Loucy (cell line): ENCODE measurements around the gene ZNF592.

Experiments used
- H2AFZ ChIP-seq: fragments of 200-600 bp; sonication (generic); 2 replicates; pipeline ENCODE4 v1.6.0; 2016; ENCODE audit warnings: antibody characterized with exemption, mild to moderate bottlenecking, low read length, moderate library complexity
- H3F3A ChIP-seq: fragments of 200-600 bp; 2 replicates; pipeline ENCODE4 v1.6.0; 2016; ENCODE audit warnings: antibody characterized with exemption, low read depth, mild to moderate bottlenecking
- H3K27me3 ChIP-seq: fragments of 200-600 bp; sonication (generic); 2 replicates; pipeline ENCODE4 v1.6.1; 2014; ENCODE audit warnings: low read length, mild to moderate bottlenecking; ENCODE audit not compliant: insufficient read depth, poor library complexity, severe bottlenecking
- H3K36me3 ChIP-seq: fragments of 200-600 bp; sonication (generic); 2 replicates; pipeline ENCODE4 v1.6.1; 2016; ENCODE audit warnings: low read length; ENCODE audit not compliant: insufficient read depth
- H3K4me1 ChIP-seq: fragments of 200-600 bp; sonication (generic); 2 replicates; pipeline ENCODE4 v1.5.1; 2014; ENCODE audit warnings: low read length, mild to moderate bottlenecking; ENCODE audit not compliant: insufficient read depth, poor library complexity, severe bottlenecking
- H3K4me2 ChIP-seq: fragments of 200-600 bp; sonication (generic); 2 replicates; pipeline ENCODE4 v1.6.0; 2014; ENCODE audit warnings: antibody characterized with exemption, low read length, low read depth, mild to moderate bottlenecking; ENCODE audit not compliant: poor library complexity, severe bottlenecking
- H3K4me3 ChIP-seq: fragments of 200-600 bp; sonication (generic); 2 replicates; pipeline ENCODE4 v1.5.1; 2014; ENCODE audit warnings: low read length, mild to moderate bottlenecking, mixed read lengths; ENCODE audit not compliant: poor library complexity, severe bottlenecking
- H3K79me2 ChIP-seq: fragments of 200-600 bp; sonication (generic); 2 replicates; pipeline ENCODE4 v1.6.1; 2014; ENCODE audit warnings: low read length; ENCODE audit not compliant: insufficient read depth
- H3K9ac ChIP-seq: fragments of 200-600 bp; sonication (generic); 2 replicates; pipeline ENCODE4 v1.6.0; 2014; ENCODE audit warnings: mild to moderate bottlenecking, low read depth, low read length, moderate library complexity; ENCODE audit not compliant: poor library complexity, severe bottlenecking
- H3K9me2 ChIP-seq: fragments of 200-600 bp; sonication (generic); replicated peaks from 2 replicates; pipeline ENCODE4 v1.6.1; 2016; ENCODE audit warnings: low read depth, low read length, mixed read lengths
- H3K9me3 ChIP-seq: fragments of 200-600 bp; sonication (generic); 2 replicates; pipeline ENCODE4 v1.6.1; 2014; ENCODE audit warnings: mild to moderate bottlenecking, antibody characterized with exemption, low read length, low read depth; ENCODE audit not compliant: insufficient read depth
- H4K20me1 ChIP-seq: fragments of 200-600 bp; sonication (generic); 2 replicates; pipeline ENCODE4 v1.6.0; 2014; ENCODE audit warnings: antibody characterized with exemption, low read length, mild to moderate bottlenecking; ENCODE audit not compliant: insufficient read depth, poor library complexity, severe bottlenecking
- EZH2phosphoT487 ChIP-seq: fragments of 200-600 bp; IDR thresholded peaks from 2 replicates; pipeline ENCODE4 v1.6.1; 2018; ENCODE audit warnings: antibody characterized with exemption, mild to moderate bottlenecking, moderate library complexity, borderline replicate concordance
- TF ChIP-seq, protein P1 (sequence below): fragments of 200-600 bp; sonication (generic); conservative IDR thresholded peaks from 2 replicates; pipeline ENCODE4 v1.5.1; 2014; ENCODE audit warnings: mild to moderate bottlenecking, antibody characterized with exemption, low read length

The ZNF592 gene

DNA sequence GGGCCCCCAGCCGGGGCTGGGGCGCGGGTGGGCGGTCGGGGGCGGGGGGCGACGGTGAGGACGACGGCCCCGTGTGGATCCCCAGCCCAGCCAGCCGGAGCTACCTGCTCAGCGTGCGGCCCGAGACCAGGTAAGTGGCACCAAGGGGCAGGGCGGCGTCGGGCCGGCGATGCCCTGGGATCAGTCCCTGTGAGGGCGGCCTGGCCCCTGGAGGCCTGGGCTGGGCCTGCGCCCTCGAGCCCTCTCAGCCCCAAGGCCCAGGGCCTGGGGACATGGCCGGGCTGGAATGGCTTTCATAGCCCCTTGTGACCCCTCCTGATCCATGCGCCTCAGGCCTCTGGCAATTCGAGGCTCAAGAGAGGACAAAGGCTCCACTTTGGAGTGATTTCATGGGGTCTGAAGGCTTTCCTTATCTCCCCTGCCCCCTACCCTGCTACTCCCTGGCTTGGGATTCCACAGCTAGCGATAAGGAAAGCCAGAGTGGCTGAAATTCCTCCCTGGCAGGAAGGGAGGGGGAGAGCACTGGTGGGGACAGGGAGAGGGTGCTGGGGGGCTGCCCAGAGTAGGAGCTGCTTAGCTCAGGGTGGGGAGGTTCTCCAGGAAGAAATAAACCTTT is 69.2 kb downstream of the ZNF592 start:
- Histone ChIP-seq H3K79me2 (no peaks in the 10 kb centered on the region), H3K4me2 (peak overlapping the region; percentile 26), H3K9me2 (no peaks in the 10 kb centered on the region), H3K9ac (peak overlapping the region; percentile 20), H3K27me3 (no peaks in the 10 kb centered on the region), H2AFZ (peak overlapping the region; percentile 72), H3K4me3 (no peak overlapping the region), H4K20me1 (no peaks in the 10 kb centered on the region), H3F3A (no peaks in the 10 kb centered on the region), H3K9me3 (no peaks in the 10 kb centered on the region), H3K4me1 (peaks cover 13% of the 10 kb centered on the region), H3K36me3 (no peaks in the 10 kb centered on the region)
- no peak for TF ChIP-seq EZH2phosphoT487
- TF ChIP-seq, protein P1, sequence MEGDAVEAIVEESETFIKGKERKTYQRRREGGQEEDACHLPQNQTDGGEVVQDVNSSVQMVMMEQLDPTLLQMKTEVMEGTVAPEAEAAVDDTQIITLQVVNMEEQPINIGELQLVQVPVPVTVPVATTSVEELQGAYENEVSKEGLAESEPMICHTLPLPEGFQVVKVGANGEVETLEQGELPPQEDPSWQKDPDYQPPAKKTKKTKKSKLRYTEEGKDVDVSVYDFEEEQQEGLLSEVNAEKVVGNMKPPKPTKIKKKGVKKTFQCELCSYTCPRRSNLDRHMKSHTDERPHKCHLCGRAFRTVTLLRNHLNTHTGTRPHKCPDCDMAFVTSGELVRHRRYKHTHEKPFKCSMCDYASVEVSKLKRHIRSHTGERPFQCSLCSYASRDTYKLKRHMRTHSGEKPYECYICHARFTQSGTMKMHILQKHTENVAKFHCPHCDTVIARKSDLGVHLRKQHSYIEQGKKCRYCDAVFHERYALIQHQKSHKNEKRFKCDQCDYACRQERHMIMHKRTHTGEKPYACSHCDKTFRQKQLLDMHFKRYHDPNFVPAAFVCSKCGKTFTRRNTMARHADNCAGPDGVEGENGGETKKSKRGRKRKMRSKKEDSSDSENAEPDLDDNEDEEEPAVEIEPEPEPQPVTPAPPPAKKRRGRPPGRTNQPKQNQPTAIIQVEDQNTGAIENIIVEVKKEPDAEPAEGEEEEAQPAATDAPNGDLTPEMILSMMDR: no peak

DNA sequence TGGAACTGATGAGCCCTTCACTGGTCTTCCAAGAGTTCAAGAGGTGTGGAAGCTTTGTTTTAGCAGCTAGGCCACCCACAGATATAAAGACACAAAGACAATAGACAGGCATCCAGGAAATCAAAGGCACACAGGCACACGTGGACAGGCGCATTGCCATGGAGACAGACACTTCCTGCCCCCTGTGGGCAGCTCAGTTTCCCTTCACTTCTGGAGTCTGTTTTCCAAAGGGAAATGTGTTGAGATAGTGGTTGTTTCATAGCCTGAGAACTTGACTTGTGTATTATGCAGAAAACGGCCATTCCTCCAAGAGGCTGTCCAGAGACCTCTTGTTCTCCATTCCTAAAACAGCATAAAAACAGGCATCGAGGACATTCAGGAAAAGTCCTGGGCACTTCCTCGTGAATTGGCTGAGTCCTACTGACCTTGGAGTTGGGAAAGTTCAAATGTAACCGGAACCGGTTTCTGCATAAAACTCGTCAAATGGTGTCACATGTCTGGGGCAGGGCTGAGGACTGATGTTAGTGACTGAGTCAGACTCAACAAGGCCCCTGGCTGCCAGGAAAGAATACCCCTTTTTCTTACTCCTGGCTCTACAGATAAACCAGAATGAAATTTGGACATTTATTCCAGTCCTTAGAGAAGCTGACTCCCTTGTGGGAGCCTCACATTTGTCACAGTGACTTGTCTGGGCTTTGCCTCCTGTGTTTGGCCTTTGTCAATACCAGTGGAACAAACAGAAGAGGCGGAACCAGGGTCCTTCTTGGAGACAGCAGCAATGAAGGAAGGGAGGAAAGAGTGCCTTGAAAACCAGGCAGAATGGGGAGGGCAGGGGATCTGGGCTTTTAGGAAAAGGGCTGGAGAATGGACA is 70.1 kb downstream of the ZNF592 start:
- Histone ChIP-seq H3K27me3 (no peaks in the 10 kb centered on the region), H2AFZ (peak overlapping the region; percentile 72), H3K9me3 (no peaks in the 10 kb centered on the region), H3K4me1 (peaks cover 13% of the 10 kb centered on the region), H3K9ac (peak overlapping the region; percentile 20), H3K4me2 (peak overlapping the region; percentile 26), H3K9me2 (no peaks in the 10 kb centered on the region), H3K36me3 (no peaks in the 10 kb centered on the region), H4K20me1 (no peaks in the 10 kb centered on the region), H3K79me2 (no peaks in the 10 kb centered on the region), H3F3A (no peaks in the 10 kb centered on the region), H3K4me3 (no peak overlapping the region)
- TF ChIP-seq, protein P1: no peak
- TF ChIP-seq EZH2phosphoT487: no peak

DNA sequence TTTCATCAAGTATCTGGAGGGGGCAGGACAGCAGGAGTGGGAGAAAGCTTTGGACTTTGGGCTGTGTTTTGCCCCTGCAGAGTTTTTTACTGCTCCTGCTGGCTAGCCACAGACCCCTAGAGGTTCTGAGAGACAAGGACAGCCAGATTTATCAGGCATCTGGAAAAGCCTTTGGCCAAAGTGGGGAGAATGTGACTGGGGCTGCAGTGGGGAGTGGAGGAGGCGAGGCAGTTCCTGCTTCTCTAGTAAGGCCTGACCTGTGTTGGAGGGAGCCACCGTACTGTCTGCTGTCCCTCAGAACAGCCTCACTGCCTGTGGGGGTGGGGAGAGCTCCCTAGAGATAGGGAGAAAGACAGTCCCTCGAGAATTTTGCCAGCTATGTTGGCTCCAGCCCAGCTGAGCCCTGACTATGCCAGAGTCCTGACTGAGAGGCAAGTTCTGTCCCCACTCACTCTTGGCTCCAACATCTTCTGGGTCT is 70.9 kb downstream of the ZNF592 start:
- Histone ChIP-seq H3K4me2 (no peak overlapping the region), H3K79me2 (no peaks in the 10 kb centered on the region), H3K4me1 (peaks cover 13% of the 10 kb centered on the region), H3K9me3 (no peaks in the 10 kb centered on the region), H4K20me1 (no peaks in the 10 kb centered on the region), H3K9ac (no peak overlapping the region), H3K9me2 (no peaks in the 10 kb centered on the region), H2AFZ (no peak overlapping the region), H3K4me3 (no peak overlapping the region), H3K36me3 (no peaks in the 10 kb centered on the region), H3K27me3 (no peaks in the 10 kb centered on the region), H3F3A (no peaks in the 10 kb centered on the region)
- TF ChIP-seq, protein P1: no peak; the same call in 1 of the 2 replicates
- no peak for TF ChIP-seq EZH2phosphoT487
